Right forelimb (tissue), 1 donor: ENCODE measurements around the gene TBCB.
"Not testable (repeated sequence)": the region's sequence is repeated elsewhere in the genome, so short reads cannot be mapped to it uniquely, and the experiment has no call there.

Source experiments
- DNase-seq: peaks from one replicate; pipeline ENCODE4 v3.0.0-alpha.2; 2018

TBCB gene

DNA sequence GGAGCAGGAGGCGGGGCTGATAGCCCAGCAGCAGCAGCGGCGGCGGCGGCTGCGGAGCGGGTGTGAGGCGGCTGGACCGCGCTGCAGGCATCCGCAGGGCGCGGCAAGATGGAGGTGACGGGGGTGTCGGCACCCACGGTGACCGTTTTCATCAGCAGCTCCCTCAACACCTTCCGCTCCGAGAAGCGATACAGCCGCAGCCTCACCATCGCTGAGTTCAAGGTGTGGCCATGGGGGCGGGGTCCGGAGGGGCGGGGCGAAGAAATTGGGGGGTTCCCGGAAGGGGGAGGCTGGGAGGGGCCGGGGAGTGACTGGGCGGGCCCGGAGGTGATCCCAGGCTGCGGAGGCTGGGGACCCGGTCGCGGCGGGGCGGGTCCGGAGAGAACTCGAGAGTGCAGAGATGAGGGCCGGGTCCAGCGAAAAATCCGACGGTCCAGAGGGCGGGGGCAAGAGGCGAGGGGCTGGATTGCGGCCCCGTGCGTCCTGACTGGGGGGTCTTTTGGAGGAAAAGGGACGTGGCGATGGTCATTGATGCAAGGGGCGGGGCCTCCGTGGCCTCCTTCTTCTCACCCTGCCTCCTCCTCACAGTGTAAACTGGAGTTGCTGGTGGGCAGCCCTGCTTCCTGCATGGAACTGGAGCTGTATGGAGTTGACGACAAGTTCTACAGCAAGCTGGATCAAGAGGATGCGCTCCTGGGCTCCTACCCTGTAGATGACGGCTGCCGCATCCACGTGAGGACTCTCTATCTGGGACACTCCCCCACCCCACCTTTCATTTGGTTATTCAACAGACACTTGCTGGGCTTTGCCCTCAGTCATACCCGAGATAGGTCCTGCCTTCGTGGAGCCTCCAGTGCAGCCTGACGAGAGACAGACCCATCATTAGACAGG is at the start of gene TBCB:
TSS of gene TBCB (plus strand) at position 16 of the 891 bp plus-strand sequence. CDS start at position 109, 93 bp downstream.
- no peak for DNase-seq

GRCh38 chr19:36067681-36068080 is 47.6 kb upstream of the TBCB start:
- no peak for DNase-seq

GRCh38 chr19:36068810-36069499 is 46.3 kb upstream of the TBCB start:
- DNase-seq: not testable (repeated sequence)

DNA sequence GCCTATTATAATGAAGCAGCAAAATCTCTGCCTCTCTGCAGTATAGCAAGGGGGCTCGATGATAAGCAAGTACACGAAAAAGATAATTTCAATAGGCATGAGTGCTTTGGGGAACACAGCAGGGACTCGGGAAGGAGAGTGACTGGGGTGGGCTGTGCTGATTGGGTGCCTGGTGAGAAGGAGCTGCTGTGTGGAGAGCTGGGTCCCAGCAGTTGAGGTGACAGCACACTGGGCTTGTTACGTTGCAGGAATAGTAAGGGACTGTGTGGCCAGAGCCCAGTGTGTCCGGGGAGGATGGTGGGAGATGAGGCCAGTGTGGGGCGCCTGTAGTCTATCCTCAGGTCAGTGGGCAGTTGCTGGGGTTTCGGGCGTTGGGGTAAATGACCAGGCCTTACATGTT is 43.2 kb upstream of the TBCB start:
- DNase-seq: no peak

GRCh38 chr19:36073121-36073876 is 42.0 kb upstream of the TBCB start:
- no peak for DNase-seq

GRCh38 chr19:36079389-36079945 is 35.8 kb upstream of the TBCB start:
- no peak for DNase-seq

DNA sequence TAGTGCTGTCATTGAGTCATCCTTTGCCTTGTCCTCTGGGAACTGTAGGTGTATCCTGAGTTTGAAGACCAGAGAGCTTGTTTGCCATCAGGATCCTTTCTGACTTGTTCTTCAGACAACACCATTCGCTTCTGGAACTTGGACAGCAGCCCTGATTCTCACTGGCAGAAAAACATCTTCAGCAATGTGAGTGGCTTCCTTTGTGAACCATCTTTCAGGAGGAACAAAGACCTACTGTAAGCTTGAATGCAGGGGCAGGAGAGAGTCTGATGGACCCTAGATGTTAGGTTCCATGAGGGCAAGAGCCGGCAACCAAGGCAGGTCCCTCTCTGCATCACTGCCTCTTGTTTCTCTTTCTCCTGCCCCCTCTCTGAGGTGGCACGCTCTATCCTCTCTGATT is 33.9 kb upstream of the TBCB start:
- DNase-seq: no peak

DNA sequence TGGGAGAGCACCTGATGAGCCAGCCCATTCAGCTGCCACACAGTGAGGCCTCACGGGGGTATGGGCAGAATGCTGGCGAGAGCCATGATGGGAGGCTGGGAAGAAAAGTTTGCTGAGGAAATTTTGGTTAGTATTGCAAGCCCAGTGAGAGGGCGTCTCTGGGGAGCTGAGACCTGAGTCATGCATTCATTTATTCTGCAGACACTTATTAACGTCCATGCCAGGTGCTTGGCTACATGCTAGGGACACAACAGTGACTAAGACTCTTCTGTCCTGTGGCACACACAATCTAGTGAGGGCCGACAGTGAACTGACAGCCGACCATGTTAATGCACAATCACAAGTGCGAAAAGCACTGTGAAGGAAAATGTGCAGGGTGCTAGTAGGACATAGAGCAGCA is 33.4 kb upstream of the TBCB start:
- DNase-seq: no peak

- DNase-seq: no peak
Measured at GRCh38 chr19:36082916-36083315, 32.4 kb upstream of the TBCB start.

GRCh38 chr19:36084231-36085009 is 30.8 kb upstream of the TBCB start:
- DNase-seq: no peak

DNA sequence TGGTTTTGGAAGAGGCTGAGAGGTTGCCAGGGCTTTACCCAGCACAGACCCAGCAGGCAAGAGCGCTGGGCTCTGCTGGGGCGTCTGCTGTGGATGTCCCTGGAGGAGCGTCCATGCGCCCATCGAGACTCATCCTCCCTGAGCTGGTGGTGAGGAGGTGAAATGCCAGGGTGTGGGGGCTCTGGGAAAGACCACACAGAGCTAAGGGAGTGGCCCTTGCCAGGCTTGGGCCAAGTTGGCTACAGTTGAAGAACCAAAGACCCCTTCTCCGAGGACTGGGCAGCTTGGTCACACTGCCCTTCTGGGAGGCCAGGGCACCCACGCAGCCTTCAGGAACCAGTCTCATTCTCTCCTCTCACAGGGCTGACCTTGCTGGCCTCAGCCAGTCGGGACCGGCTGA is 28.9 kb upstream of the TBCB start:
- no peak for DNase-seq

- DNase-seq: no peak
Measured at GRCh38 chr19:36089847-36090246, 25.4 kb upstream of the TBCB start.

GRCh38 chr19:36090910-36091695 is 24.2 kb upstream of the TBCB start:
- DNase-seq: no peak

DNA sequence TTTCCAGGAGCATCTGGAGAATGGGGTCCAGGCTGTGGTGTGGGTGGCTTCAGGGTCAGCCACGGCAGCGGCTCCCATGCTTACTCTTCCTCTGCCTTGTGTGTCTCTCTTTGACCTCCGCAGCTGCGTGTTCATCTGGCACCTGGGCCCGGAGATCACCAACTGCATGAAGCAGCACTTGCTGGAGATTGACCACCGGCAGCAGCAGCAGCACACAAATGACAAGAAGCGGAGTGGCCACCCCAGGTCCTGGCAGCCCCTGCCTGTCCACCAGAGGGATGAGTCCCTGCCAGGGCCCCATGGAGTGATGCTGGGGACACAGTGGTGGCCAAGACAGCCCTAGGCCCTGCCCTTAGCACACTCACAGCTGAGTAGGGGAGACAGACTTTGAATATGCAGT is 22.7 kb upstream of the TBCB start:
- DNase-seq: no peak

GRCh38 chr19:36093146-36093662 is 22.1 kb upstream of the TBCB start:
- no peak for DNase-seq

DNA sequence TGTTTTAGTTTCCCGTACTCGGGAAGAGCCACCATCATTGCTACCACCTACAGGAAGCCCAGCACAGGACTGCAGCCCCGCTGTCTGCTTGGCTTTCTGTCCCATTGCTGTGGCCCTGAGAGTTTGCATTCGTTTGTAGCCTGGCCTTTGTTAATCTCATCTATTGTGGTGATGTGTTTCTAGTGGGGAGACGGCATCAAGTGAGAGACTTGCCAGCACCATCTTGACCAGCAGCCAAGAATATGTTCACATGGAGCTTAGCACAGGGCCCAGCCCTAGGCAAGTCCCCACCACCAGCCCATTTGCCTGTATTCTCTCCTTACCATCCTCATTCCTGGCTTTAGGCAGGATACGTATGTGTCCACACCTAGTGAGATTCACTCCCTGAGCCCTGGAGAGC is 21.6 kb upstream of the TBCB start:
- no peak for DNase-seq

- no peak for DNase-seq
Measured at GRCh38 chr19:36097036-36097435, 18.2 kb upstream of the TBCB start.

GRCh38 chr19:36099166-36099785 is 16.0 kb upstream of the TBCB start:
- DNase-seq: no peak

GRCh38 chr19:36100476-36100875 is 14.8 kb upstream of the TBCB start:
- no peak for DNase-seq

DNA sequence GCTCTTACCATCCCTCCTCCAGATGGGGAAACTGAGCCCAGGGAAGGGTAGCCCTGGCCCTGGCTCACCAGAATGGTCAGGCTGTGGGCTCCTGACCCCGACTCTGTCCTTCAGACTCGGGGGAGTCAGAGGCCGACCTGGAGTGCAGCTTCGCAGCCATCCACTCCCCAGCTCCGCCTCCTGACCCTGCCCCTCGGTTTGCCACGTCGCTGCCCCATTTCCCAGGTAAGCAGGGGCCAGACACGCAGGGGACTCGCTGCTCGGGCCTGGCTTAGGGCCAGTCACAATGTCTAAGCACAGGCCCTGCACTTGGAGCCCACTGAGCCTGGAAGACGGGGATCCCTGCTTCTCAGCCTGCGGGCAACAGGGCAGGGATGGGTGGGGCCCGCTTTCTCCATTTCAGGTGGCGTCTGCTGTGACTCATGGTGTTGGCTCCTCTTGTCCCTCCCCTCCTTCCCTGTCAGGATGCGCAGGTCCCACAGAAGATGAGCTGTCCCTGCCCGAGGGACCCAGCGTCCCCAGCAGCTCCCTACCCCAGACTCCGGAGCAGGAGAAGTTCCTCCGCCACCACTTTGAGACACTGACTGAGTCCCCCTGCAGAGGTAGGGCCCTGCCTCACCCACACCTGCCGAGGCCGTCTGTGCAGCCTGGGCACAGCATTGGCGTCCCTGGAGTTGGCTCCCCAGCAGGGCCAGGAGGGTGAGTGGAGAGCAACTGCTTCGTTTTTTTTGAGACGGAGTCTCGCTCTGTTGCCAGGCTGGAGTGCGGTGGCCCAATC is 13.5 kb upstream of the TBCB start:
- DNase-seq: no peak
